GM18511 (cell line): Measurements from ENCODE around the gene PARP11.

Experiments used
- ATAC-seq: cut with Tn5 transposase; IDR thresholded peaks from one replicate; pipeline ENCODE4 v1.9.1; 2021; ENCODE audit warnings: mild to moderate bottlenecking, moderate library complexity; ENCODE audit not compliant: unreplicated experiment

PARP11 gene

GRCh38 chr12:3872800-3873636, at the start of gene PARP11:
Gene PARP11 (minus strand): TSS chr12:3873399. CDS start chr12:3873229, 170 bp downstream.
- peak; percentile 95 for ATAC-seq

- ATAC-seq: no peak
Measured at GRCh38 chr12:3922033-3922432, 48.8 kb upstream of the PARP11 start.

GRCh38 chr12:3921526-3921925, 48.3 kb upstream of the PARP11 start:
- ATAC-seq: no peak

GRCh38 chr12:3921151-3921471, 47.9 kb upstream of the PARP11 start:
- ATAC-seq: no peak

- no peak for ATAC-seq
Measured at GRCh38 chr12:3920351-3921150, 47.4 kb upstream of the PARP11 start.

- ATAC-seq: no peak
Measured at GRCh38 chr12:3913278-3913677, 40.1 kb upstream of the PARP11 start.

- ATAC-seq: no peak
Measured at GRCh38 chr12:3912863-3913262, 39.7 kb upstream of the PARP11 start.

GRCh38 chr12:3911409-3911808, 38.2 kb upstream of the PARP11 start:
- ATAC-seq: no peak

- no peak for ATAC-seq
Measured at GRCh38 chr12:3905664-3906063, 32.5 kb upstream of the PARP11 start.

- no peak for ATAC-seq
Measured at GRCh38 chr12:3904999-3905398, 31.8 kb upstream of the PARP11 start.

- no peak for ATAC-seq
Measured at GRCh38 chr12:3902921-3903320, 29.7 kb upstream of the PARP11 start.

- ATAC-seq: no peak
Measured at GRCh38 chr12:3901116-3901515, 27.9 kb upstream of the PARP11 start.

GRCh38 chr12:3898756-3899155, 25.6 kb upstream of the PARP11 start:
- no peak for ATAC-seq

GRCh38 chr12:3897371-3897971, 24.3 kb upstream of the PARP11 start:
- ATAC-seq: no peak

- ATAC-seq: no peak
Measured at GRCh38 chr12:3896801-3897351, 23.7 kb upstream of the PARP11 start.

GRCh38 chr12:3896356-3896755, 23.2 kb upstream of the PARP11 start:
- ATAC-seq: no peak

- ATAC-seq: no peak
Measured at GRCh38 chr12:3892631-3893030, 19.4 kb upstream of the PARP11 start.

- no peak for ATAC-seq
Measured at GRCh38 chr12:3891201-3891600, 18.0 kb upstream of the PARP11 start.

- ATAC-seq: no peak
Measured at GRCh38 chr12:3888659-3889058, 15.5 kb upstream of the PARP11 start.

- ATAC-seq: no peak
Measured at GRCh38 chr12:3885277-3886094, 12.3 kb upstream of the PARP11 start.

GRCh38 chr12:3884671-3885070, 11.5 kb upstream of the PARP11 start:
- ATAC-seq: no peak
